Measurements from ENCODE around the gene PPIL1.

PPIL1 gene

GRCh38 chr6:36839749-36840431 lies 34.7 kb downstream of the PPIL1 start:
- peak; percentile 12 for DNase-seq (ENCODE audit: low read depth, low spot score)
- peak overlapping the region; percentile 33 for H3K4me3 ChIP-seq (ENCODE audit: low read length)

GRCh38 chr6:36838896-36839748 lies 35.5 kb downstream of the PPIL1 start, which contains the start of gene CPNE5:
TSS of gene CPNE5 (minus strand) at chr6:36839444. CDS start at chr6:36839377, 67 bp downstream.
- no peak for DNase-seq (ENCODE audit: low read depth, low spot score)
- H3K4me3 ChIP-seq (ENCODE audit: low read length): peak within 1 kb of the TSS; percentile 33

DNA sequence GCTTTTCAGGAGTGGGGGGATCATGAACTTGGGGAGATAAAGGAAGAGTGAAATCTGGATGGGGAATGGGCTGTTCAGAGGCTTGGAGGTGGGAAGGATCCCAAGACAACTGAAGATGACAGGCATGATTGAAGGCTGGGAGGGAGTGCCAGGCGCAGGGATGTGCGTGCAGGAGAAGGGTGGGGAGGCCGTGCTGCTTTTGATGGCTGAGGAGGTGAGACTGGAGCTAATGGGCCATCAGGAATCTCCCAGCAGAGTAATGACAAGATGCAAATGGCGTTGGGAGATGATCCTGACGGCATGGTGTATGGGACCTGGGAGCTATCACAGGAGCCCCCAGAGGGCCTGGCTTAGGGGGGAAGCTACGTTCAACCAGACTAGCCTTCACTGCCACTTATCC lies 36.9 kb downstream of the PPIL1 start:
- DNase-seq (ENCODE audit: low read depth, low spot score): no peak
- H3K4me3 ChIP-seq (ENCODE audit: low read length): no peak overlapping the region

- DNase-seq (ENCODE audit: low read depth, low spot score): no peak
- H3K4me3 ChIP-seq (ENCODE audit: low read length): no peak overlapping the region
Observed at GRCh38 chr6:36837022-36837339, 37.6 kb downstream of the PPIL1 start.

DNA sequence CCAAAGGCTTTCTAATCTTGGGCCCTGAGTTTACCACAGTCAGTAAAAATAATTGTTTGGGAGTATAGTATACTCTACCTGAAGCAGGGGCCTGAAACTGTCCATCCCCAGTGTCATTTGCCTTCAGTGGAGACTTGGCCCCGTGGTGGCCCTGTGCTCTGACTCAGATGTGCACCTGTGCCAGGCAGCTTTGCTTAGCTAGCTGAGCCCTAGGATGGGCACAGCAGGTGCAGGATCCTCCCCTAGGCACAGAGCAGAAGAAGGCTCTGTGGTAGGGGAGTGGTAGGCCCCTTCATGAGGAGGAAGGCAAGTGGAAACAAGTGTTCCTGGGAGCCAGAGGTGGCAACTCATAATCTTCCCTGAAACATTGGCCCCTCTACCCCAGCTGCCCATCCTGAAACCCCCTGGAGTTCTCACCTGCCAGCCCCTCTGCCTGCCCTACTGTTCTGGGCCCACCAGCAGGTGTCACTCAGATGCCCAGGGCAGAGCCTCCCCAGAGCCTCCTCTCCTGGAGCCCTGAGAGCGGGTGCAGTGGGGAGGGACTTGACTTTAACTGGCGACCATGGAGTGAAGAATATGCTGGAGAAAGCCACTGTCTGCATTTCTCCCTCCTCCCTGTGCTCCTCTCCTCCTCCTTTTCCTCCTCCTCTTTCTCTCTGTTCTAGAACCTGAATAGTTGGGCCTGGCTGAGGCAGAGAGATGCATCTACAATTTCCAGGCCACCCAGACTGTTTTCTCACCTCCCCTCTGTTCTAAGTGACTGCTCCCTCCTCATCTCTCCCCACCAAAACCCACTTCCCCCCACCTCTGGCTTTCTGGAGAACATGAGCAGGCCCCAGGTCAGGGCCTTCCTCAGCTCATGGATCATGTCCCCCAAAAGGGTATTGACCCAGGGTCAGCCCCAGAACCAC lies 38.2 kb downstream of the PPIL1 start:
- no peak overlapping the region for H3K4me3 ChIP-seq (ENCODE audit: low read length)
- no peak for DNase-seq (ENCODE audit: low read depth, low spot score)

GRCh38 chr6:36834576-36835341 lies 39.8 kb downstream of the PPIL1 start:
- no peak for DNase-seq (ENCODE audit: low read depth, low spot score)
- no peak overlapping the region for H3K4me3 ChIP-seq (ENCODE audit: low read length)

DNA sequence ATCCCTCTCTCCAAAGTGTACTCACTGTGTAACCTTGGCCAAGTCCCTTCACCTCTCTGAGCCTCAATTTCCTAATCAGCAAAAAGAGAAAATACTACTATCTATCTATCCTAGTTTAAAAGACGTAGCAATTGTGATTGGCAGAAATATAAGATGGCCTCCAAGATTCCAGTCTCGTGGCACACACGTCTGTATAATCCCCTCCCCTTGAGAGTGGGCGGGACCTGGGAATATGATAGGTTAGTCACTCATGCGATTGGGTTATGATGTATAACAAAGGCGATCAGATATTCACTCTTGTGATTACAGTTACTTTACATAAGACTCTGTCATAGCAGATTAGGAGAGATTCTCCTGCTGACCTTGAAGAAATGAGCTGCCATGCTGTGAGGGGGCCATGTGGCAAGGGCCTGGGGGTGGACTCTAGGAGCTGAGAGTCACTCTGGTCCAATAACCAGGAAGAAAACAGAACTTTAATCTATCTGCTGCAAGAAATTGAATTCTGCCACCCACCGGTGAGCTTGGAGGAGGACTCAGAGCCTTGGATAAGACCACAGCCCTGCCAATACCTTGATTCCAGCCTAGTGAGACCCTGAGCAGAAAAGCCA lies 41.3 kb downstream of the PPIL1 start:
- no peak for DNase-seq (ENCODE audit: low read depth, low spot score)
- no peak overlapping the region for H3K4me3 ChIP-seq (ENCODE audit: low read length)

GRCh38 chr6:36832313-36832712 lies 42.3 kb downstream of the PPIL1 start:
- no peak overlapping the region for H3K4me3 ChIP-seq (ENCODE audit: low read length)
- DNase-seq (ENCODE audit: low read depth, low spot score): no peak

GRCh38 chr6:36830577-36830976 lies 44.0 kb downstream of the PPIL1 start:
- no peak for DNase-seq (ENCODE audit: low read depth, low spot score)
- no peak overlapping the region for H3K4me3 ChIP-seq (ENCODE audit: low read length)

GRCh38 chr6:36829919-36830544 lies 44.6 kb downstream of the PPIL1 start:
- no peak for DNase-seq (ENCODE audit: low read depth, low spot score)
- H3K4me3 ChIP-seq (ENCODE audit: low read length): no peak overlapping the region

GRCh38 chr6:36827261-36828079 lies 47.1 kb downstream of the PPIL1 start:
- no peak for DNase-seq (ENCODE audit: low read depth, low spot score)

GRCh38 chr6:36826520-36827227 lies 47.9 kb downstream of the PPIL1 start:
- H3K4me3 ChIP-seq (ENCODE audit: low read length): no peak overlapping the region
- no peak for DNase-seq (ENCODE audit: low read depth, low spot score)

More at GRCh38 chr6:36827261-36828079, 47.1 kb downstream of the PPIL1 start:
- H3K4me3 ChIP-seq (ENCODE audit: low read length): no peak overlapping the region

DNA sequence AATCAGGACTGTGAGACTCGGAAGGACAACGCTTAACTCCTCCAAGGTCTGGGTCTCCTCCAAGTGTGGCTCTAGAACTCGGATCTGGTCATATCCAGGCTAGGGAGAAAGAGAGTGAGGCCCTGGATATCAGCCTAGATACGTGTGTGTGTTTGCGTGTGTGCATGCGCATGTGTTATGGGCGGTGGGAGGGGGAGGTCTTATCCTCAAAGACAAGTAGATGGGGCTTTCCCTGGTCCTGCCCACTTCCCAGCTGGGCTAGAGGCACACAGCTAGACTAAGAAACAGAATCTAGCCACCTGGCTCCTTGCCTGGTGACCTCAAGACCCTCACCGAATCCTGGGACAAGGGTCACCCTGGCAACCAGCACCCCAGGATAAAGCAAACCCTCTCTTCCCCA lies 48.6 kb downstream of the PPIL1 start:
- DNase-seq (ENCODE audit: low read depth, low spot score): no peak
- no peak overlapping the region for H3K4me3 ChIP-seq (ENCODE audit: low read length)

DNA sequence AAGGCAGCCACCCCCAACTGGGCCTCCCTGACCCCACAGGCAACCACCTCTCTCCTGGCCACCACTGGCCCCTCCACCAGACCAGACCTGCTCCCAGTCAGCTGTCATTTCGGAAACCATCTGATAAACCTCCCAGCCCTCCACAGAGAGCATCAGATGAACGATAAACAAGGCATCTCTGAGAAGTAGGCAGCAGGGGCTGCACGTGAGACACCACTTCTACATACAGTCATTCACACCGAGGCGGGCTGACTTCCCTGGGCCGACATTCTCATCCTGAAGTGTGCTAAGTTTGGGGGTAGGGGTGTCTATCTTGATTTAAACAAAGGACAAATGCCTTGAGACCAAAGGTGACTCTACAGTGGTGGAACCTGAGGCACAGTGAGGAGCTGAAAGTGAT lies 49.2 kb downstream of the PPIL1 start:
- H3K4me3 ChIP-seq (ENCODE audit: low read length): no peak overlapping the region
- DNase-seq (ENCODE audit: low read depth, low spot score): no peak

- no peak for DNase-seq (ENCODE audit: low read depth, low spot score)
- H3K4me3 ChIP-seq (ENCODE audit: low read length): no peak overlapping the region
Observed at GRCh38 chr6:36824253-36824652, 50.4 kb downstream of the PPIL1 start.

- DNase-seq (ENCODE audit: low read depth, low spot score): no peak
- H3K4me3 ChIP-seq (ENCODE audit: low read length): no peak overlapping the region
Observed at GRCh38 chr6:36823421-36824096, 51.0 kb downstream of the PPIL1 start.
